Measurements from ENCODE around the gene STT3A. TPM values are rescaled to one million over a fixed set of nuclear protein-coding genes. Genes with fewer than 3 reads are reported as not detected.

The STT3A gene
- polyA plus RNA-seq, 2 of the 4 experiments (the other 2 are of a cell fraction): 92.1 to 197 TPM

- peak within 1 kb of the TSS; percentile 94 to 100 for H3K27ac ChIP-seq
- FAIRE-seq (no peak), ATAC-seq (peak; percentile 99), DNase-seq (ENCODE audit: low read depth in 1 of 2, low spot score in 1 of 2) (peak; percentile 65 to 91)
- peaks cover 10% of the 10 kb centered on the region; the same call in 2 of the 3 replicates for H3K4me1 ChIP-seq
- POLR2A ChIA-PET: interaction anchor here (1.4 to 1.5 kb wide), 2 partner anchors 23 to 318 kb away, joined by 5 to 16 read pairs; partner anchors contain the start of genes HYLS1 and STT3A
- peak within 1 kb of the TSS; percentile 94 for H3K4me3 ChIP-seq
- peak within 1 kb of the TSS; percentile 94 for H3K4me2 ChIP-seq
- CTCF ChIA-PET: interaction anchor here (0.7 to 2.0 kb wide), 9 partner anchors 9 to 80 kb away, joined by 3 to 5 read pairs (median 5); partner anchors contain the start of gene STT3A
- no peaks in the 10 kb centered on the region for H3K9me3 ChIP-seq
- WGBS (ENCODE audit: missing lambda C conversion rate): 0% methylated on average over 10 of the region's 83 CpGs
- TF ChIP-seq BHLHE40 (IDR thresholded peaks at IDR 0.05; ENCODE audit: low read depth, low read length): no peak
- TF ChIP-seq NR3C1 (IDR thresholded peaks at IDR 0.05): no peak
- TF ChIP-seq PBX3 (IDR thresholded peaks at IDR 0.05): no peak
- no peak for TF ChIP-seq REST (IDR thresholded peaks at IDR 0.05)
- TF ChIP-seq HES2 (IDR thresholded peaks at IDR 0.05): no peak
- no peak for TF ChIP-seq GATA3 (IDR thresholded peaks at IDR 0.05; ENCODE audit: borderline replicate concordance)
- no peak for TF ChIP-seq KDM5A (IDR thresholded peaks at IDR 0.05)
- TF ChIP-seq CHD4 (IDR thresholded peaks at IDR 0.05; ENCODE audit: borderline replicate concordance): no peak; the same call in 1 of the 2 replicates
- TF ChIP-seq POLR2A (IDR thresholded peaks at IDR 0.05; ENCODE audit: low read length): peak; percentile 75
- no peak for TF ChIP-seq CEBPB (IDR thresholded peaks at IDR 0.05)
- TF ChIP-seq CTCF (IDR thresholded peaks at IDR 0.05): peak; percentile 32; the same call in 2 of the 3 replicates
- TF ChIP-seq HOXB13 (CRISPR knock-in tag; IDR thresholded peaks at IDR 0.05; ENCODE audit: low read depth): no peak
- no peak for TF ChIP-seq TFCP2L1 (CRISPR knock-in tag; IDR thresholded peaks at IDR 0.05)
- TF ChIP-seq ATOH8 (CRISPR knock-in tag; IDR thresholded peaks at IDR 0.05; ENCODE audit: low read depth): no peak
- no peak for TF ChIP-seq RCOR1 (IDR thresholded peaks at IDR 0.05; ENCODE audit: low read depth, low read length)
- no peak for TF ChIP-seq JUNB (IDR thresholded peaks at IDR 0.05)
- no peak for TF ChIP-seq KDM1A (IDR thresholded peaks at IDR 0.05; ENCODE audit: low read depth)
- no peak for TF ChIP-seq E2F6 (IDR thresholded peaks at IDR 0.05; ENCODE audit: borderline replicate concordance, low read depth)
- TF ChIP-seq MYC (IDR thresholded peaks at IDR 0.05; ENCODE audit: borderline replicate concordance, low read length): peak; percentile 66; the same call in 1 of the 2 replicates
- TF ChIP-seq JUN (IDR thresholded peaks at IDR 0.05): peak in 1 of 2 experiments; percentile 81; a peak in 3 of 5 replicates
- TF ChIP-seq RARB (CRISPR knock-in tag; IDR thresholded peaks at IDR 0.05): no peak
- TF ChIP-seq HOXB5 (CRISPR knock-in tag; IDR thresholded peaks at IDR 0.05): no peak
- no peak for TF ChIP-seq SREBF2 (IDR thresholded peaks at IDR 0.05)
- TF ChIP-seq ZFP36 (IDR thresholded peaks at IDR 0.05; ENCODE audit: borderline replicate concordance, partially characterized antibody): no peak
- no peak for TF ChIP-seq RFX5 (IDR thresholded peaks at IDR 0.05)
- TF ChIP-seq HEYL (CRISPR knock-in tag; IDR thresholded peaks at IDR 0.05): no peak
- TF ChIP-seq HMGXB4 (CRISPR knock-in tag; IDR thresholded peaks at IDR 0.05; ENCODE audit: borderline replicate concordance): no peak
- no peak for TF ChIP-seq EHF (CRISPR knock-in tag; IDR thresholded peaks at IDR 0.05)
- TF ChIP-seq CBX8 (IDR thresholded peaks at IDR 0.05): no peak
- TF ChIP-seq NFE2L2 (conservative IDR thresholded peaks at IDR 0.05; ENCODE audit: low read length): no peak
These were observed 23.4 kb upstream of the STT3A start, which contains the start of gene EI24 for GRCh38 chr11:125568970-125569914. Gene EI24 (plus strand): TSS chr11:125569477. CDS start chr11:125572528, 3,051 bp downstream.

Measured in A549 (cell line).